Sigmoid colon (tissue), 7 donors: ENCODE measurements around the gene RPS14. TPM values are rescaled to one million over a fixed set of nuclear protein-coding genes. Genes with fewer than 3 reads are reported as not detected.
A peak's percentile ranks its signal among the peaks of the same experiment; 100 is the strongest.

ENCODE experiments used
- DNase-seq: peaks from one replicate; pipeline ENCODE4 v3.0.0-alpha.2; 2019
- H3K27ac ChIP-seq, 4 donors: fragments of 200-600 bp; sonication (generic); one replicate each; pipeline ENCODE4 v1.5.1; 2016 to 2019; ENCODE audit warnings: mild to moderate bottlenecking in 1 of 4
- H3K27me3 ChIP-seq, 3 donors: fragments of 200-600 bp; sonication (generic); one replicate each; pipeline ENCODE4 v1.5.1; 2019; ENCODE audit warnings: mild to moderate bottlenecking in 1 of 3
- H3K36me3 ChIP-seq, 4 donors: fragments of 200-600 bp; sonication (generic); one replicate each; pipeline ENCODE4 v1.5.1; 2016 to 2019
- H3K4me1 ChIP-seq, 4 donors: fragments of 200-600 bp; sonication (generic); one replicate each; pipeline ENCODE4 v1.5.1; 2017 to 2019
- H3K4me3 ChIP-seq, 4 donors: fragments of 200-600 bp; sonication (generic); one replicate each; pipeline ENCODE4 v1.5.1; 2017 to 2019; ENCODE audit warnings: mild to moderate bottlenecking in 2 of 4, moderate library complexity in 1 of 4
- H3K9me3 ChIP-seq, 4 donors: fragments of 200-600 bp in 3 of 4; sonication (generic) in 3 of 4; one replicate each; pipeline versions ENCODE4 v1.5.1 to v1.6.1; 2013 to 2019
- EP300 ChIP-seq, 4 donors: sonication (generic); formaldehyde crosslinking; IDR thresholded peaks; one replicate each; pipeline ENCODE4 v1.6.1; 2017; ENCODE audit warnings: antibody characterized with exemption in 4 of 4
- POLR2A ChIP-seq, 2 donors: fragments of 450-650 bp; IDR thresholded peaks; one replicate each; pipeline ENCODE4 v1.6.1; 2016; ENCODE audit warnings: antibody characterized with exemption in 2 of 2, mild to moderate bottlenecking in 2 of 2, moderate library complexity in 2 of 2
- POLR2AphosphoS5 ChIP-seq, 4 donors: sonication (generic); formaldehyde crosslinking; IDR thresholded peaks; one replicate each; pipeline ENCODE4 v1.6.1; 2017; ENCODE audit warnings: antibody characterized with exemption in 4 of 4
- WGBS, 2 donors: extraction: QIAGEN DNeasy Blood & Tissue Kit; methylation state at CpG; one replicate each; pipeline ENCODE4 v1.1.7; 2013; 5-methylcytosine and 5-hydroxymethylcytosine counted together
- intact Hi-C: fragments of 100-400 bp; cut with DNase I; formaldehyde crosslinking; loops from one replicate; pipeline ENCODE4 v1.15.1; 2023
- polyA plus RNA-seq, 3 donors: library from polyadenylated mRNA; stranded (reverse); fragments of 200-250 nt; gene quantifications; one replicate each; pipeline ENCODE4 v1.2.3, GENCODE V29; 2013
- total RNA-seq, 4 donors: library from RNA; depleted of rRNA; stranded (reverse); fragments of >200 nt; gene quantifications; one replicate each; pipeline ENCODE4 v1.1.0, GENCODE V29; 2016
- TF ChIP-seq, protein P1 (sequence below), 4 experiments: fragments of 450-650 bp in 3 of 4; fragments of 200-600 bp in 1 of 4; IDR thresholded peaks; one replicate each; pipeline ENCODE4 v1.5.1; 2016 to 2019; ENCODE audit warnings: antibody characterized with exemption in 4 of 4, mild to moderate bottlenecking in 3 of 4, moderate library complexity in 2 of 4
- donor health status: healthy with polysubstance abuse.
- donor health status: Bipolar disorder and iron deficiency.
- donor health status: healthy.

The RPS14 gene
- total and polyA plus RNA-seq, 7 donors, result 3,111 to 7,878 (median 5,290) TPM

DNA sequence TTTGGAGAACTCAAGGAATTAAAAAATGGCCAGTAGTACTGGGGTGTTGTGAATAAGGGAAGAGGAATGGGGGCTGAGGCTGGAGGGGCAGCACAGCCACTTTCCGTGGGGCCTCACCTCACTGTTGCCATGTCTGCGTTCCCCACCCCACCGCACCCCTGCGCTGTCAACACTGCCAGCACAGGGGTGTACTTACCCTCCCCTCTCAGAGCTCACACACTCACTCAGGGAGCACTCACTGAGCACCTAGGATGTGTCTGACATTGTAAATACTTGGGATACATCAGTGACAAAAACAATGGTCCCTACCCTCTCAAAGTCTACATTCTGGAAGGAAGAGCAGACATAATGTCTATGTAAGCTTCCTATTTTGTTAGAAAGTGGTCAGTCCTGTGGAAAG lies 3.4 kb upstream of the RPS14 start:
- Histone ChIP-seq H3K4me3 (no peak overlapping the region), H3K4me1 (peaks cover 0 to 11% (median 9%) of the 10 kb centered on the region in 4 donors), H3K27ac (no peak overlapping the region), H3K36me3 (peaks cover 0 to under 1% (median 0%) of the 10 kb centered on the region in 4 donors), H3K9me3 (no peaks in the 10 kb centered on the region), H3K27me3 (no peaks in the 10 kb centered on the region)
- TF ChIP-seq POLR2AphosphoS5 (IDR thresholded peaks at IDR 0.05) (no peak), EP300 (IDR thresholded peaks at IDR 0.05) (no peak), POLR2A (IDR thresholded peaks at IDR 0.05) (no peak)
- TF ChIP-seq, protein P1, sequence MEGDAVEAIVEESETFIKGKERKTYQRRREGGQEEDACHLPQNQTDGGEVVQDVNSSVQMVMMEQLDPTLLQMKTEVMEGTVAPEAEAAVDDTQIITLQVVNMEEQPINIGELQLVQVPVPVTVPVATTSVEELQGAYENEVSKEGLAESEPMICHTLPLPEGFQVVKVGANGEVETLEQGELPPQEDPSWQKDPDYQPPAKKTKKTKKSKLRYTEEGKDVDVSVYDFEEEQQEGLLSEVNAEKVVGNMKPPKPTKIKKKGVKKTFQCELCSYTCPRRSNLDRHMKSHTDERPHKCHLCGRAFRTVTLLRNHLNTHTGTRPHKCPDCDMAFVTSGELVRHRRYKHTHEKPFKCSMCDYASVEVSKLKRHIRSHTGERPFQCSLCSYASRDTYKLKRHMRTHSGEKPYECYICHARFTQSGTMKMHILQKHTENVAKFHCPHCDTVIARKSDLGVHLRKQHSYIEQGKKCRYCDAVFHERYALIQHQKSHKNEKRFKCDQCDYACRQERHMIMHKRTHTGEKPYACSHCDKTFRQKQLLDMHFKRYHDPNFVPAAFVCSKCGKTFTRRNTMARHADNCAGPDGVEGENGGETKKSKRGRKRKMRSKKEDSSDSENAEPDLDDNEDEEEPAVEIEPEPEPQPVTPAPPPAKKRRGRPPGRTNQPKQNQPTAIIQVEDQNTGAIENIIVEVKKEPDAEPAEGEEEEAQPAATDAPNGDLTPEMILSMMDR (IDR thresholded peaks at IDR 0.05), result no peak
- no peak for DNase-seq
- WGBS, 2 donors, result 96 to 97% methylated on average over 4 of the region's 4 CpGs
- intact Hi-C loops, result no loop called here

GRCh38 chr5:150451594-150451993 lies 2.1 kb upstream of the RPS14 start:
- no peak for DNase-seq
- 77 to 94% methylated on average over 1 of the region's 1 CpG for WGBS, 2 donors
- TF ChIP-seq POLR2A (IDR thresholded peaks at IDR 0.05) (no peak), POLR2AphosphoS5 (IDR thresholded peaks at IDR 0.05) (no peak), EP300 (IDR thresholded peaks at IDR 0.05) (no peak)
- TF ChIP-seq, protein P1 (IDR thresholded peaks at IDR 0.05), result no peak
- H3K4me1 ChIP-seq, result peaks cover 0 to 20% (median 18%) of the 10 kb centered on the region in 4 donors
- intact Hi-C loops, result no loop called here
- peaks cover 9 to 14% (median 11%) of the 10 kb centered on the region in 4 donors for H3K36me3 ChIP-seq
- H3K27ac ChIP-seq, result no peak overlapping the region
- H3K9me3 ChIP-seq, result no peaks in the 10 kb centered on the region
- H3K27me3 ChIP-seq, result no peaks in the 10 kb centered on the region
- H3K4me3 ChIP-seq, result no peak overlapping the region

GRCh38 chr5:150448952-150449516 lies 505 bp downstream of the RPS14 start:
- peaks cover 0 to 25% (median 18%) of the 10 kb centered on the region in 4 donors for H3K4me1 ChIP-seq
- intact Hi-C loops, result no loop called here
- peaks cover 28 to 39% (median 36%) of the 10 kb centered on the region in 4 donors for H3K36me3 ChIP-seq
- DNase-seq, result no peak
- WGBS, 2 donors, result 0 to 1% methylated on average over 31 of the region's 31 CpGs
- no peaks in the 10 kb centered on the region for H3K27me3 ChIP-seq
- TF ChIP-seq EP300 (IDR thresholded peaks at IDR 0.05) (no peak), POLR2AphosphoS5 (IDR thresholded peaks at IDR 0.05) (no peak), POLR2A (IDR thresholded peaks at IDR 0.05) (no peak)
- TF ChIP-seq, protein P1 (IDR thresholded peaks at IDR 0.05), result no peak
- H3K27ac ChIP-seq, result peak overlapping the region; percentile 91 to 98 (median 94)
- H3K4me3 ChIP-seq, result peak overlapping the region; percentile 71 to 85 (median 80)
- no peaks in the 10 kb centered on the region for H3K9me3 ChIP-seq

GRCh38 chr5:150448334-150448733 lies 1.2 kb downstream of the RPS14 start:
- TF ChIP-seq, protein P1 (IDR thresholded peaks at IDR 0.05), result no peak
- TF ChIP-seq POLR2A (IDR thresholded peaks at IDR 0.05) (no peak), POLR2AphosphoS5 (IDR thresholded peaks at IDR 0.05) (no peak), EP300 (IDR thresholded peaks at IDR 0.05) (no peak)
- no peaks in the 10 kb centered on the region for H3K9me3 ChIP-seq
- intact Hi-C loops, result no loop called here
- 10 to 25% methylated on average over 4 of the region's 4 CpGs for WGBS, 2 donors
- peak overlapping the region; percentile 71 to 85 (median 80) for H3K4me3 ChIP-seq
- DNase-seq, result no peak
- peak overlapping the region; percentile 91 to 98 (median 94) for H3K27ac ChIP-seq
- H3K36me3 ChIP-seq, result peaks cover 31 to 46% (median 43%) of the 10 kb centered on the region in 4 donors
- H3K4me1 ChIP-seq, result peaks cover 0 to 29% (median 18%) of the 10 kb centered on the region in 4 donors
- no peaks in the 10 kb centered on the region for H3K27me3 ChIP-seq
